Thoracic aorta (tissue), 2 donors: ENCODE data around the gene DUOX1. TPM values are rescaled to one million over a fixed set of nuclear protein-coding genes. Genes with fewer than 3 reads are reported as not detected.

Experiments
- ATAC-seq: fragments of 150-250 bp; one replicate; pipeline ENCODE4 v1.8.0; 2017; ENCODE audit warnings: low read depth; ENCODE audit not compliant: insufficient number of reproducible peaks, low FRiP score
- DNase-seq: peaks from one replicate; pipeline ENCODE4 v3.0.0-alpha.2; 2020; ENCODE audit warnings: low spot score
- H3K27ac ChIP-seq, 2 donors: fragments of 200-600 bp; sonication (generic); 1 replicate in 1 of 2; 2 replicates in 1 of 2; pipeline ENCODE4 v1.5.1; 2016; ENCODE audit warnings: mild to moderate bottlenecking in 2 of 2, moderate library complexity in 2 of 2
- H3K27me3 ChIP-seq: fragments of 200-600 bp; sonication (generic); replicated peaks from 2 replicates; pipeline ENCODE4 v1.6.0; 2016; ENCODE audit warnings: mild to moderate bottlenecking; ENCODE audit not compliant: insufficient read depth
- H3K36me3 ChIP-seq: fragments of 200-600 bp; sonication (generic); one replicate; pipeline ENCODE4 v1.5.1; 2016
- H3K4me1 ChIP-seq, 2 donors: fragments of 200-600 bp; sonication (generic); 1 replicate in 1 of 2; 2 replicates in 1 of 2; pipeline versions ENCODE4 v1.5.1 to v1.6.0; 2016; ENCODE audit warnings: low read depth in 2 of 2, mild to moderate bottlenecking in 1 of 2; ENCODE audit not compliant: control insufficient read depth in 1 of 2
- H3K4me3 ChIP-seq: fragments of 200-600 bp; sonication (generic); 2 replicates; pipeline ENCODE4 v1.5.1; 2016; ENCODE audit warnings: mild to moderate bottlenecking
- H3K9me3 ChIP-seq: fragments of 200-600 bp; sonication (generic); 2 replicates; pipeline ENCODE4 v1.5.1; 2016
- CTCF ChIP-seq: fragments of 200-600 bp; sonication (generic); IDR thresholded peaks from one replicate; pipeline ENCODE4 v1.5.1; 2019; ENCODE audit warnings: antibody characterized with exemption
- total RNA-seq, 2 donors: library from RNA; depleted of rRNA; stranded (reverse); fragments of >200 nt; gene quantifications; one replicate each; pipeline versions ENCODE4 v1.1.0 to v1.2.3, GENCODE V29; 2016

DUOX1 gene
- total RNA-seq, 2 donors from 2014 or later, result 0.56 to 0.68 TPM

- Histone ChIP-seq H3K27ac (no peak overlapping the region), H3K9me3 (no peaks in the 10 kb centered on the region), H3K4me3 (no peak overlapping the region), H3K27me3 (no peaks in the 10 kb centered on the region), H3K36me3 (no peaks in the 10 kb centered on the region), H3K4me1 (no peaks in the 10 kb centered on the region)
- no peak for DNase-seq
- no peak for ATAC-seq
- TF ChIP-seq CTCF, result no peak
Observed at GRCh38 chr15:45212493-45212892, 82.7 kb downstream of the DUOX1 start.

Other genes with a start within 250 kb of the DUOX1 start
- gene TERB2, start 173.3 kb upstream of the DUOX1 start, total RNA-seq, result not detected
- gene SORD, start 106.8 kb upstream of the DUOX1 start, total RNA-seq, result 10 to 100 TPM in 1 of 2 donors, 1 to 10 TPM in 1; 6.6 to 10.7 TPM
- gene DUOX2, start 15.8 kb upstream of the DUOX1 start, total RNA-seq, result under 1 TPM in 1 of 2 donors, not detected in 1; 0.42 TPM
- gene DUOXA2, start 15.7 kb upstream of the DUOX1 start, total RNA-seq, result not detected
- gene DUOXA1, start 115 bp upstream of the DUOX1 start, total RNA-seq, result 1 to 10 TPM in 1 of 2 donors, not detected in 1; 6.8 TPM
- gene SHF, start 58.0 kb downstream of the DUOX1 start, total RNA-seq, result 10 to 100 TPM; 15.1 to 18.7 TPM
- gene SLC28A2, start 122.2 kb downstream of the DUOX1 start, total RNA-seq, result not detected
- 10 to 100 TPM; 25.0 to 27.6 TPM for gene GATM, start 248.6 kb downstream of the DUOX1 start, total RNA-seq